Measurements from ENCODE around the gene CUX1. TPM values are rescaled to one million over a fixed set of nuclear protein-coding genes. Genes with fewer than 3 reads are reported as not detected.

Gene CUX1
- total RNA-seq, 1 donor = 46.2 TPM

DNA sequence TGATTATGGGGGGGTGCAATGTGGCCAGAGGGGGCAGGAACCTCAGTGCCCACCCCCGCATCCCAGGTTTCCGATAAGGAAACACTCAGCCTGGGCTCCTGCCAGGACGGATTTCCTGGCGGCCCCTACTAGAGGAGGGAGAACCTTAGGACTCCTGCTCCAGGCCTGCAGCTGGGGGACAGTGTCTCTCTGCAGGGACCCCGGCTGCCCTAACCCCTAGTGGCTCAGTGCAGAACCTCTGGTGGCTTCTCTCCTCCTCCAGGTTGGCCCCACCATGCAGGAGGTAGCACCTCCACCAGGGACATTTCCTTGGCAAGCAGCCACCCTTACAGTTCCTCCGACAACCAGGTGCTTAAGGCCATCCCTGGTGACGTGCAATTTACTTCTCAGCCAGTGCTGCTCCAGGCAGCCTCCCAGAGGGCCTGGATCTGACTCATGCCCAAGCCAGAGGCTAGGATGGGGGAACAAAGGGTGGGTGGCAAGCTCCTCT is 501.1 kb downstream of the CUX1 start:
- TF ChIP-seq CTCF (IDR thresholded peaks at IDR 0.05; ENCODE audit: insufficient read depth, low read depth, low read length) = no peak
- no peak for DNase-seq (ENCODE audit: low read depth)
- H3K4me3 ChIP-seq (ENCODE audit: low read depth, low read length) = no peak overlapping the region

DNA sequence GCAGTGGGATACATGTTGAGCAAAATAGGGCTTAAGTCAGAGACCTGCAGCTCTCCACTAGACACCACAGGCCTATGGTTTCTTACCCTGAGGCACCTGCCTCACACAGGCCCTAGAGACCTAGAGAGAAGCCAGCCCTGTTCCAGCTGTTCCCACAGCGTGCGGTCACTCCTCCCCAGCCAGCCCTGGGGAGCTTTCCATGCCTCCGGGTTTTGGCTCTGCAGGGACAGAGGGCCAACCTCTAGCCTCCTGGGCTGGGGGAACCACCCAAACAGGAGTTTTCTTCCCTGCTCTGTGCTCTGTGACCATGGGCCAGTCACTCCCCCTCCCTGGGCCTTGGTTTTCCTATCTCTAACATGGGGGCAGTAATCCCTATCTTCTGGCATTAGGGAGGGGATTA is 502.2 kb downstream of the CUX1 start:
- TF ChIP-seq CTCF (IDR thresholded peaks at IDR 0.05; ENCODE audit: insufficient read depth, low read depth, low read length) = no peak
- no peak overlapping the region for H3K4me3 ChIP-seq (ENCODE audit: low read depth, low read length)
- no peak for DNase-seq (ENCODE audit: low read depth)

GRCh38 chr7:102320181-102320580 is 502.8 kb downstream of the CUX1 start:
- no peak overlapping the region for H3K4me3 ChIP-seq (ENCODE audit: low read depth, low read length)
- no peak for DNase-seq (ENCODE audit: low read depth)
- no peak for TF ChIP-seq CTCF (IDR thresholded peaks at IDR 0.05; ENCODE audit: insufficient read depth, low read depth, low read length)

DNA sequence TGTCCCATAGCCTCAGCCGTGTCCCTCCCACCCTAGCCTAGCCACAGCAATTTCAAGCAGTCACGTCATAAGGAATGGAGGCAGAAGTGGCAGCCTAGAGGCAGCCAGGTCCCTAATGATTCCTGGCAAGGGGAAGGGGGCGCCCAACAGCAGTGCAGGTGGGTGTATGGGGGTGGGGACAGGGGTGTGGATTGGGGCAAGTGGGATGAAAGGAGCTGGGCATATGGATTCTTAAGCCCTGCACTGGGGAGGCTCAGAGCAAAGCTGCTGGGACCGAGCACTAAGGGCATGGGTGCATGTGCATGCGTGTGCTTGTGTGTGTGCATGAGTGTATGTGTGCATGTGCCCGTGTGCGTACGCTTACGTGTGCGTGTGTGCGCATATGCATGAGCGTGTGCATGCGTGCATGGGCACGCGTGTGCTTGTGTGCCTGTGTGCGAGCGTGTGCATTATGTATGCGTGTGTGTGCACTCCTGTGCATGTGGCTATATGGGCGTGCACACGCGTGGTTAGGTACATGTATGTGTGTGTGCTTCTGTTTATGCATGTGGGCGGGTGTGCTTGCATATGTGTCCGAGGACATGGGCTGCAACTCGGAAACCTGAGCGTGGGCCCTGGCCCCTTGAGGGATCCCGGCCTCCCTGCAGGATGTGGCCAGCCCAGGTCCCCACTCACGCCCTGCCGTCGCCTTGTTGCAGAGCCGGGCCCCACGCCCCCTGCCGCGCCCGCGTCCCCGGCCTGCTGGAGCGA is 503.4 kb downstream of the CUX1 start:
- no peak overlapping the region for H3K4me3 ChIP-seq (ENCODE audit: low read depth, low read length)
- no peak for DNase-seq (ENCODE audit: low read depth)
- no peak for TF ChIP-seq CTCF (IDR thresholded peaks at IDR 0.05; ENCODE audit: insufficient read depth, low read depth, low read length)

GRCh38 chr7:102321351-102322201 is 504.1 kb downstream of the CUX1 start:
- no peak overlapping the region for H3K4me3 ChIP-seq (ENCODE audit: low read depth, low read length)
- DNase-seq (ENCODE audit: low read depth) = no peak
- no peak for TF ChIP-seq CTCF (IDR thresholded peaks at IDR 0.05; ENCODE audit: insufficient read depth, low read depth, low read length)

DNA sequence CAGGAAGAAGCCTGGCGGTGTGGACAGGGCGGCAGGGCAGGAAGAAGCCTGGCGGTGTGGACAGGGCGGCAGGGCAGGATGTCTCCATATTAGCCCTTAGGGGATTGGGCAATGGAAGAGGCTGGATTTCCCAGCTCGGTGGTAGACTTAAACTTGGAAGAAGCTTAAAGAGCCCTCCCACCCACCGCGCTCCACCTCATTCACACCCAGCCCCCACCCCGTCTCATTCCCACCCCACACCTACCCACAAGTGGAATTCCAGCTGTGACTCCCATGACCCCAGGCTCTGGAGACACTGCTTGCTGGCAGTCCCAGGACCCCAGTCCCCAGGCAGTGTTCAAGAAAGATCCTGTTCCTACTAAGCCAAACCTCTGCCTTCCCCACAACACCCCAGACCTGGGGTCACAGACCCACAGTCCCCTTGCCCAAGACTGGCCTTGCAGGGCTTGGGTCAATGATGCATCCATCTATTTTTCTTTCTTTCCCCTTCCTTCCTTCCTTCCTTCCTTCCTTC is 504.8 kb downstream of the CUX1 start:
- no peak for DNase-seq (ENCODE audit: low read depth)
- no peak overlapping the region for H3K4me3 ChIP-seq (ENCODE audit: low read depth, low read length)
- no peak for TF ChIP-seq CTCF (IDR thresholded peaks at IDR 0.05; ENCODE audit: insufficient read depth, low read depth, low read length)

Data from fibroblast of villous mesenchyme (primary cell).